Mesothelial cell of epicardium (in vitro differentiated cells): ENCODE data around the gene CTNNB1. TPM values are rescaled to one million over a fixed set of nuclear protein-coding genes. Genes with fewer than 3 reads are reported as not detected.

Source experiments
- DNase-seq, 2 experiments: peaks; one replicate each; pipeline ENCODE4 v3.0.0; 2021; ENCODE audit warnings: low spot score in 2 of 2; ENCODE audit not compliant: unreplicated experiment in 2 of 2
- H3K27ac Mint-ChIP-seq: 2 replicates; pipeline ENCODE4 v1.8.0; 2021; ENCODE audit warnings: mixed read lengths
- H3K27me3 Mint-ChIP-seq: 2 replicates; pipeline ENCODE4 v1.8.0; 2021; ENCODE audit warnings: low read depth, mixed read lengths
- H3K36me3 Mint-ChIP-seq: 2 replicates; pipeline ENCODE4 v1.8.0; 2021; ENCODE audit warnings: mixed read lengths
- H3K4me1 Mint-ChIP-seq: 2 replicates; pipeline ENCODE4 v1.8.0; 2021; ENCODE audit warnings: mixed read lengths
- H3K4me3 Mint-ChIP-seq: 2 replicates; pipeline ENCODE4 v1.8.0; 2021; ENCODE audit warnings: mild to moderate bottlenecking, moderate library complexity, mixed read lengths
- H3K9me3 Mint-ChIP-seq: 2 replicates; pipeline ENCODE4 v1.8.0; 2021; ENCODE audit warnings: mixed read lengths
- total RNA-seq: library from RNA; stranded (reverse); gene quantifications from 3 replicates; pipeline ENCODE4 v1.2.1, GENCODE V29; 2021
- TF ChIP-seq, protein P1 (sequence below): fragments of 200-600 bp; sonication (generic); IDR thresholded peaks from one replicate; pipeline ENCODE4 v1.5.0; 2021; ENCODE audit warnings: antibody characterized with exemption; ENCODE audit not compliant: unreplicated experiment

The CTNNB1 gene
- total RNA-seq, 1 donor from 2014 or later, result 545 TPM

DNA sequence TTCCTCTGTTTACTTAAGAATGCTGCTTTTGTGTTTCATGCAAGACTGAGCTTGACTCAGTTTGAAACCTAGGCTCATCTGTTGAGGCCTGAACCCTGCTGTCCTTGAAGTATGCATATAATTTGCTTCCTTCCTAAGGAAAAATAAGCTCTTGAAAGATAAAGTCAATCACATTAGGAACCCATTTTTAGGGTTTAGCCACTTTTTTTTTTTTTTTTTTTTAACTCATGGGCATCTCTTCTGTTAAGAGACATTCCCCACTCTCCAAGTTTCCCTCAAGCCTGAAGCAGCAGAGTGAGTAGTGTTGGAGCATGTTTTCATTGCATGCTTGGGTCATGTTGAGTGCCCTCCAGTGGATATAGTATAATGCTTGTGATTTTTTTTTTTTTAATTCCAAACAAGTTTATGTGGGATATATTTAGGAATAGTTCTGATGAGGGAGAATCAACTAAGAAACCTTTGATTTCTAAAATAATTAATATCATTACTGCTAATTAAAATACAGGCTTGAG lies 3.6 kb downstream of the CTNNB1 start:
- peak overlapping the region; percentile 31 for H3K27ac Mint-ChIP-seq
- H3K27me3 Mint-ChIP-seq, result no peaks in the 10 kb centered on the region
- peak overlapping the region; percentile 95 for H3K4me3 Mint-ChIP-seq
- H3K36me3 Mint-ChIP-seq, result no peaks in the 10 kb centered on the region
- peaks cover 70% of the 10 kb centered on the region for H3K4me1 Mint-ChIP-seq
- no peak for DNase-seq
- TF ChIP-seq, protein P1, sequence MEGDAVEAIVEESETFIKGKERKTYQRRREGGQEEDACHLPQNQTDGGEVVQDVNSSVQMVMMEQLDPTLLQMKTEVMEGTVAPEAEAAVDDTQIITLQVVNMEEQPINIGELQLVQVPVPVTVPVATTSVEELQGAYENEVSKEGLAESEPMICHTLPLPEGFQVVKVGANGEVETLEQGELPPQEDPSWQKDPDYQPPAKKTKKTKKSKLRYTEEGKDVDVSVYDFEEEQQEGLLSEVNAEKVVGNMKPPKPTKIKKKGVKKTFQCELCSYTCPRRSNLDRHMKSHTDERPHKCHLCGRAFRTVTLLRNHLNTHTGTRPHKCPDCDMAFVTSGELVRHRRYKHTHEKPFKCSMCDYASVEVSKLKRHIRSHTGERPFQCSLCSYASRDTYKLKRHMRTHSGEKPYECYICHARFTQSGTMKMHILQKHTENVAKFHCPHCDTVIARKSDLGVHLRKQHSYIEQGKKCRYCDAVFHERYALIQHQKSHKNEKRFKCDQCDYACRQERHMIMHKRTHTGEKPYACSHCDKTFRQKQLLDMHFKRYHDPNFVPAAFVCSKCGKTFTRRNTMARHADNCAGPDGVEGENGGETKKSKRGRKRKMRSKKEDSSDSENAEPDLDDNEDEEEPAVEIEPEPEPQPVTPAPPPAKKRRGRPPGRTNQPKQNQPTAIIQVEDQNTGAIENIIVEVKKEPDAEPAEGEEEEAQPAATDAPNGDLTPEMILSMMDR, result no peak
- no peaks in the 10 kb centered on the region for H3K9me3 Mint-ChIP-seq

DNA sequence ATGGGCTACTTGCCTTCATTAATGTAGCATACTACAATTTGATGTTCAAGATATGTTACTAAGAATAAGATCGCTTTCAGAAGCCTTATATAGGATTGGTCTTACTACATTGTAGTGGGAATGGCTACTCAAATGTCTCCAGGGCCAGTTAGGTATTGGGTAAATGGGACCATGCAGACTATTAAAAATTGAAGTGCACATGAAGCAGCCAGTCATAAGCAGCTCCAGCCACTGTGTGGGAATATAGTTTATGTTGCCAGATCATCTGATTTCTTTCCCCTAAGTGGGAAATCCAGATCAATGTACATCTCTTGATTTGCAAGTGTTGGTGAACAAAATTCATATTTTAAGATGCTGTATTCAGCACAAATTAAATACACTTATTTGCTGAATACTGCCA lies 5.1 kb downstream of the CTNNB1 start:
- no peak for DNase-seq
- no peaks in the 10 kb centered on the region for H3K27me3 Mint-ChIP-seq
- H3K4me1 Mint-ChIP-seq, result peaks cover 83% of the 10 kb centered on the region
- H3K27ac Mint-ChIP-seq, result no peak overlapping the region
- no peak overlapping the region for H3K4me3 Mint-ChIP-seq
- TF ChIP-seq, protein P1, result no peak
- H3K36me3 Mint-ChIP-seq, result peaks cover 2% of the 10 kb centered on the region
- peaks cover under 1% of the 10 kb centered on the region for H3K9me3 Mint-ChIP-seq

DNA sequence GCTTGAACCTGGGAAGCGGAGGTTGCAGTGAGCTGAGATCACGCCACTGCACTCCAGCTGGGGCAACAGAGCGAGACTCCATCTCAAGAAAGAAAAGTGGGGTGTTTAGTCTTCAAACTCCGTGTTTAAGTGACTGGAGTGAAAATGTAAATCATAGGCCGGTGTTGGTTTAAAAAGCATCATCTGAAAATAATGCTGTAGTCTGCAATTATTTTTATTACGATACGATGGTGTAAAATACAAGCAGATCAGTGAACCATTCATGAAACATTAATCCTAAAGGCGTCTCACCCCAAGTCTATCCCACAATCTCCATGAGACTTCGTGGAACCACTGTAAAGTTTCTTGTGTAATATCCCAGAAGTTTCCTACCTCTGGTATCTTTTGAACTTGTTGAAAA lies 6.3 kb downstream of the CTNNB1 start:
- Mint-ChIP-seq H3K9me3 (peaks cover 4% of the 10 kb centered on the region), H3K27me3 (no peaks in the 10 kb centered on the region), H3K27ac (no peak overlapping the region), H3K4me1 (peaks cover 83% of the 10 kb centered on the region), H3K36me3 (peaks cover 5% of the 10 kb centered on the region), H3K4me3 (no peak overlapping the region)
- TF ChIP-seq, protein P1, result no peak
- no peak for DNase-seq

DNA sequence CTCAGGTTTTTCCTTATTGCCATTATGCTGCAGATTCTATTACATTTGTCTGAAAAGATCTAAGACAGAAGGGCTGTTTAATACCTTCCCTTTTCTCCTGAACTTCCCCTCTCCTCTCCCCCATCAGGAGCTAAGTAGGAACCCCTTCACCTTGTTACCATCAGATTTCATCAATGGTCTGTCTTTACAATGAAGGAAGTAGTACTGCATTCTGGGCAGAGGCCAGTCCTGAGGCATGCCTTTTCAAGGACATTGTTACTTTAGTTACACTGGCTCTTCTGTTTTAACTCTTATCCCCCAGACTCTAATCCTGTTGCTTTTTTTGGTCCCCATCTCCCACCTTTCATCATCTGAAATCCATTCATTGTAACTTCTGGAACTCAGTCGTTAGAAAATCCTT lies 8.1 kb downstream of the CTNNB1 start:
- no peak for DNase-seq

DNA sequence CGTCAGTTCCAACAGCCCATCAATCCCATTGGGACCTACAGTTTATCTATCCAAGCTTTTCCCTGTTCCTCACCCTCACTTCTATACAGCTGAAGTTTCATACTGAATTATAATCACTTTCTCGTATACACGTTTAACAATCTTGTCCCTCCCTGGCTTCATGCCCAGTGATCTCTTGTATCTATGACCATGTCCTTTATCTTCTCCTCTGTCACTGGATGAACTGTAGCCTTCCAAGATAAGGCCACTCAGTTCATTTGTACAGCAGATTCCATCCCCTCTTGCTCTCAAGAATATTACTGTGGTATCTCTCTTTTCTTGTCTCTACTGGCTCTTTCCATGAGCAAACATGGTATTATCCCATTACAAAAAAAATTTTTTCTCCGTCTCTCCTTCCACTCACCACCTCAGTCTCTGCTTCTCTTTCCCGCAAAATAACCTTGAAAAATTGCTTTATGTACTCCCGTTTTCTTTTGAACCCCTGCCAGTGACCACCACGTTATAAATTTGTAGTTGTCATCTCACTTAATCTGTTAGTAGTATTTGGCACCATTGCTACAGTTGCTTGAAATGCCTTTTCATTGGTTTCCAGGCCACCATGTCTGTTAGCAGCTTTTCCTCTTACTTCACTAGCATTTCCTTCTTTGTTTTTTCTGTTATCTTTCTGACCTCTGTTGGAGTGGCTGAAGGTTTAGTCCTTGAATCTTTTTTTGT lies 9.4 kb downstream of the CTNNB1 start:
- no peak for DNase-seq
- peaks cover 68% of the 10 kb centered on the region for H3K4me1 Mint-ChIP-seq
- no peaks in the 10 kb centered on the region for H3K27me3 Mint-ChIP-seq
- H3K9me3 Mint-ChIP-seq, result peaks cover 9% of the 10 kb centered on the region
- TF ChIP-seq, protein P1, result no peak
- peaks cover 16% of the 10 kb centered on the region for H3K36me3 Mint-ChIP-seq
- H3K4me3 Mint-ChIP-seq, result no peak overlapping the region
- H3K27ac Mint-ChIP-seq, result peak overlapping the region; percentile 7

More for the DNA sequence above, 8.1 kb downstream of the CTNNB1 start:
- Mint-ChIP-seq H3K27me3 (no peaks in the 10 kb centered on the region), H3K4me3 (peak overlapping the region; percentile 5), H3K36me3 (peaks cover 16% of the 10 kb centered on the region), H3K27ac (peak overlapping the region; percentile 39), H3K9me3 (peaks cover 9% of the 10 kb centered on the region), H3K4me1 (peaks cover 67% of the 10 kb centered on the region)
- TF ChIP-seq, protein P1, result no peak
